Measurements from ENCODE around the gene DMRT2. TPM values are rescaled to one million over a fixed set of nuclear protein-coding genes. Genes with fewer than 3 reads are reported as not detected.
A peak's percentile ranks its signal among the peaks of the same experiment; 100 is the strongest.

DMRT2 gene
- total RNA-seq, 1 donor from 2014 or later: not detected

GRCh38 chr9:1053282-1053621 is 3.1 kb downstream of the DMRT2 start:
- Histone ChIP-seq H3K4me2 (no peak overlapping the region), H3K9ac (no peak overlapping the region), H3K4me3 (no peak overlapping the region), H4K20me1 (ENCODE audit: low read depth) (no peaks in the 10 kb centered on the region), H3K36me3 (no peaks in the 10 kb centered on the region), H3K27me3 (peaks cover 21% of the 10 kb centered on the region), H3K27ac (no peak overlapping the region), H3K9me3 (ENCODE audit: low read depth) (no peaks in the 10 kb centered on the region), H2AFZ (replicated peaks) (no peak overlapping the region), H3F3A (ENCODE audit: low read depth) (no peaks in the 10 kb centered on the region), H3K79me2 (ENCODE audit: low read depth) (no peaks in the 10 kb centered on the region), H3K4me1 (no peaks in the 10 kb centered on the region)
- Mint-ChIP-seq H3K27me3 (ENCODE audit: insufficient read depth, low read depth) (peaks cover 84% of the 10 kb centered on the region), H3K4me1 (peaks cover 28% of the 10 kb centered on the region), H3K9me3 (peaks cover 3% of the 10 kb centered on the region), H3K27ac (no peak overlapping the region), H3K36me3 (no peaks in the 10 kb centered on the region), H3K4me3 (peak overlapping the region; percentile 60)
- TF ChIP-seq EZH2phosphoT487 (IDR thresholded peaks at IDR 0.05) (no peak), EZH2 (IDR thresholded peaks at IDR 0.05) (no peak)
- TF ChIP-seq, protein P1, sequence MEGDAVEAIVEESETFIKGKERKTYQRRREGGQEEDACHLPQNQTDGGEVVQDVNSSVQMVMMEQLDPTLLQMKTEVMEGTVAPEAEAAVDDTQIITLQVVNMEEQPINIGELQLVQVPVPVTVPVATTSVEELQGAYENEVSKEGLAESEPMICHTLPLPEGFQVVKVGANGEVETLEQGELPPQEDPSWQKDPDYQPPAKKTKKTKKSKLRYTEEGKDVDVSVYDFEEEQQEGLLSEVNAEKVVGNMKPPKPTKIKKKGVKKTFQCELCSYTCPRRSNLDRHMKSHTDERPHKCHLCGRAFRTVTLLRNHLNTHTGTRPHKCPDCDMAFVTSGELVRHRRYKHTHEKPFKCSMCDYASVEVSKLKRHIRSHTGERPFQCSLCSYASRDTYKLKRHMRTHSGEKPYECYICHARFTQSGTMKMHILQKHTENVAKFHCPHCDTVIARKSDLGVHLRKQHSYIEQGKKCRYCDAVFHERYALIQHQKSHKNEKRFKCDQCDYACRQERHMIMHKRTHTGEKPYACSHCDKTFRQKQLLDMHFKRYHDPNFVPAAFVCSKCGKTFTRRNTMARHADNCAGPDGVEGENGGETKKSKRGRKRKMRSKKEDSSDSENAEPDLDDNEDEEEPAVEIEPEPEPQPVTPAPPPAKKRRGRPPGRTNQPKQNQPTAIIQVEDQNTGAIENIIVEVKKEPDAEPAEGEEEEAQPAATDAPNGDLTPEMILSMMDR (IDR thresholded peaks at IDR 0.05): no peak
- DNase-seq (ENCODE audit: low spot score): no peak

GRCh38 chr9:1053986-1054425 is 3.8 kb downstream of the DMRT2 start:
- Histone ChIP-seq H3K79me2 (ENCODE audit: low read depth) (no peaks in the 10 kb centered on the region), H3K36me3 (no peaks in the 10 kb centered on the region)

GRCh38 chr9:1055166-1055565 is 5.0 kb downstream of the DMRT2 start:
- Mint-ChIP-seq H3K9me3 (no peaks in the 10 kb centered on the region), H3K36me3 (no peaks in the 10 kb centered on the region), H3K27me3 (ENCODE audit: insufficient read depth, low read depth) (peaks cover 68% of the 10 kb centered on the region), H3K4me1 (peaks cover 24% of the 10 kb centered on the region), H3K4me3 (no peak overlapping the region), H3K27ac (no peak overlapping the region)
- H3K9ac ChIP-seq: no peak overlapping the region
- H4K20me1 ChIP-seq (ENCODE audit: low read depth): no peaks in the 10 kb centered on the region
- peaks cover 21% of the 10 kb centered on the region for H3K27me3 ChIP-seq
- no peak for DNase-seq (ENCODE audit: low spot score)
- H3K36me3 ChIP-seq: no peaks in the 10 kb centered on the region
- no peak overlapping the region for H2AFZ ChIP-seq (replicated peaks)
- TF ChIP-seq, protein P1 (IDR thresholded peaks at IDR 0.05): no peak
- H3K4me1 ChIP-seq: no peaks in the 10 kb centered on the region
- H3F3A ChIP-seq (ENCODE audit: low read depth): no peaks in the 10 kb centered on the region
- H3K27ac ChIP-seq: no peak overlapping the region
- peaks cover 10% of the 10 kb centered on the region for H3K9me3 ChIP-seq (ENCODE audit: low read depth)
- H3K79me2 ChIP-seq (ENCODE audit: low read depth): no peaks in the 10 kb centered on the region
- H3K4me2 ChIP-seq: no peak overlapping the region
- no peak overlapping the region for H3K4me3 ChIP-seq

More at GRCh38 chr9:1053986-1054425, 3.8 kb downstream of the DMRT2 start:
- Histone ChIP-seq H3K27ac (no peak overlapping the region), H3K27me3 (peaks cover 21% of the 10 kb centered on the region), H3K4me2 (no peak overlapping the region), H3K4me1 (no peaks in the 10 kb centered on the region), H3K4me3 (no peak overlapping the region), H3K9me3 (ENCODE audit: low read depth) (peaks cover 4% of the 10 kb centered on the region), H4K20me1 (ENCODE audit: low read depth) (no peaks in the 10 kb centered on the region), H3K9ac (no peak overlapping the region), H2AFZ (replicated peaks) (no peak overlapping the region), H3F3A (ENCODE audit: low read depth) (no peaks in the 10 kb centered on the region)
- H3K27me3 Mint-ChIP-seq (ENCODE audit: insufficient read depth, low read depth): peaks cover 80% of the 10 kb centered on the region
- TF ChIP-seq EZH2phosphoT487 (IDR thresholded peaks at IDR 0.05) (no peak), EZH2 (IDR thresholded peaks at IDR 0.05) (no peak)
- TF ChIP-seq, protein P1 (IDR thresholded peaks at IDR 0.05): no peak
- peaks cover 3% of the 10 kb centered on the region for H3K9me3 Mint-ChIP-seq
- peaks cover 27% of the 10 kb centered on the region for H3K4me1 Mint-ChIP-seq
- no peak overlapping the region for H3K4me3 Mint-ChIP-seq
- no peak for DNase-seq (ENCODE audit: low spot score)
- no peak overlapping the region for H3K27ac Mint-ChIP-seq
- H3K36me3 Mint-ChIP-seq: no peaks in the 10 kb centered on the region
